Sigmoid colon (tissue), 4 donors: ENCODE data around the gene DDX28.

Source experiments
- EP300 ChIP-seq, 4 donors: sonication (generic); formaldehyde crosslinking; IDR thresholded peaks; one replicate each; pipeline ENCODE4 v1.6.1; 2017; ENCODE audit warnings: antibody characterized with exemption in 4 of 4
- POLR2A ChIP-seq, 2 donors: fragments of 450-650 bp; IDR thresholded peaks; one replicate each; pipeline ENCODE4 v1.6.1; 2016; ENCODE audit warnings: antibody characterized with exemption in 2 of 2, mild to moderate bottlenecking in 2 of 2, moderate library complexity in 2 of 2
- POLR2AphosphoS5 ChIP-seq, 4 donors: sonication (generic); formaldehyde crosslinking; IDR thresholded peaks; one replicate each; pipeline ENCODE4 v1.6.1; 2017; ENCODE audit warnings: antibody characterized with exemption in 4 of 4
- TF ChIP-seq, protein P1 (sequence below), 4 experiments: fragments of 450-650 bp in 3 of 4; fragments of 200-600 bp in 1 of 4; IDR thresholded peaks; one replicate each; pipeline ENCODE4 v1.5.1; 2016 to 2019; ENCODE audit warnings: antibody characterized with exemption in 4 of 4, mild to moderate bottlenecking in 3 of 4, moderate library complexity in 2 of 4

DNA sequence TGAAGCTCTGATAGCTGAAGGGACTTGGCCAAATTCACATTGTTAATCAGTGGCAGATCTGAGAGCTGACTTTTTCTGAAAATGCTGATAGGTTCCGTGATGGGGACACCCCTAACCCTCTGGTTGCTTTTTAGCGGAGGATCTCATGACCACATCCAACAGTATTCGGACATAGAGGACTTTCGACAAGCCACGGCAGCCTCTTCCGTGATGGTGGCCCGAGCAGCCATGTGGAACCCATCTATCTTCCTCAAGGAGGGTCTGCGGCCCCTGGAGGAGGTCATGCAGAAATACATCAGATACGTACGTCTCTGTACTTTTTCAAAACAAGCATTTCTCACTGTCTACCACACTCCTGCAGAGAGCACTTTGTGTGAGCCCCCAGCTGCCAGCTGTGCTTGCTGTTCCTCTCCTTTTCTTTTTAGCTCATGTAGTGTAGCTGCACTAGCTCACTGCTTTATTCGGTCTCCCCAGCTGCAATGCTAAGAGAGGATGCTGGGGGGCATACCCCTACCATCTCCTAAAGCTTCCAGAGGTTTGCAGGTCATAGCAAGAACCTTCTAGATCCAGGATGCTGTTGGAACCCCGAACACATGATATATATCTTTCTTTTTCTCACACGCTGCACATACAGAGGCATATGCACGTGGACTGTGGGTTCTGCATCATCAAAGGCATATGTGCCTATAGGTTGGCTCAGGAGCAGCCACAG lies 47.9 kb upstream of the DDX28 start:
- TF ChIP-seq POLR2AphosphoS5 (IDR thresholded peaks at IDR 0.05): no peak
- TF ChIP-seq, protein P1, sequence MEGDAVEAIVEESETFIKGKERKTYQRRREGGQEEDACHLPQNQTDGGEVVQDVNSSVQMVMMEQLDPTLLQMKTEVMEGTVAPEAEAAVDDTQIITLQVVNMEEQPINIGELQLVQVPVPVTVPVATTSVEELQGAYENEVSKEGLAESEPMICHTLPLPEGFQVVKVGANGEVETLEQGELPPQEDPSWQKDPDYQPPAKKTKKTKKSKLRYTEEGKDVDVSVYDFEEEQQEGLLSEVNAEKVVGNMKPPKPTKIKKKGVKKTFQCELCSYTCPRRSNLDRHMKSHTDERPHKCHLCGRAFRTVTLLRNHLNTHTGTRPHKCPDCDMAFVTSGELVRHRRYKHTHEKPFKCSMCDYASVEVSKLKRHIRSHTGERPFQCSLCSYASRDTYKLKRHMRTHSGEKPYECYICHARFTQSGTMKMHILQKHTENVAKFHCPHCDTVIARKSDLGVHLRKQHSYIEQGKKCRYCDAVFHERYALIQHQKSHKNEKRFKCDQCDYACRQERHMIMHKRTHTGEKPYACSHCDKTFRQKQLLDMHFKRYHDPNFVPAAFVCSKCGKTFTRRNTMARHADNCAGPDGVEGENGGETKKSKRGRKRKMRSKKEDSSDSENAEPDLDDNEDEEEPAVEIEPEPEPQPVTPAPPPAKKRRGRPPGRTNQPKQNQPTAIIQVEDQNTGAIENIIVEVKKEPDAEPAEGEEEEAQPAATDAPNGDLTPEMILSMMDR (IDR thresholded peaks at IDR 0.05): no peak
- TF ChIP-seq POLR2A (IDR thresholded peaks at IDR 0.05): no peak
- TF ChIP-seq EP300 (IDR thresholded peaks at IDR 0.05): no peak
